Stomach smooth muscle (tissue), 2 donors: ENCODE data around the gene LONRF3.
"Not testable (repeated sequence)": the region's sequence is repeated elsewhere in the genome, so short reads cannot be mapped to it uniquely, and the experiment has no call there.

Experiments used
- H3K27ac ChIP-seq: one replicate; pipeline ENCODE4 v1.7.0; 2013; ENCODE audit warnings: mild to moderate bottlenecking, low read length, inconsistent platforms
- H3K27me3 ChIP-seq, 2 donors: one replicate each; pipeline ENCODE4 v1.7.0; 2013; ENCODE audit warnings: low read length in 2 of 2; ENCODE audit not compliant: insufficient read depth in 2 of 2, control insufficient read depth in 1 of 2
- H3K36me3 ChIP-seq, 2 donors: one replicate each; pipeline ENCODE4 v1.7.0; 2013; ENCODE audit warnings: low read length in 2 of 2; ENCODE audit not compliant: control insufficient read depth in 2 of 2, insufficient read depth in 2 of 2
- H3K4me1 ChIP-seq: one replicate; pipeline ENCODE4 v1.7.0; 2013; ENCODE audit warnings: low read length; ENCODE audit not compliant: control insufficient read depth, insufficient read depth
- H3K4me3 ChIP-seq, 2 donors: one replicate each; pipeline ENCODE4 v1.7.0; 2013; ENCODE audit warnings: low read length in 2 of 2
- H3K9ac ChIP-seq, 2 donors: one replicate each; pipeline ENCODE4 v1.7.0; 2013; ENCODE audit warnings: low read length in 2 of 2, mild to moderate bottlenecking in 1 of 2
- H3K9me3 ChIP-seq, 2 donors: one replicate each; pipeline ENCODE4 v1.7.0; 2013; ENCODE audit warnings: low read length in 2 of 2; ENCODE audit not compliant: control insufficient read depth in 2 of 2
- donor health status: healthy.
- donor health status: Pancreatic carcinoma.

LONRF3 gene

DNA sequence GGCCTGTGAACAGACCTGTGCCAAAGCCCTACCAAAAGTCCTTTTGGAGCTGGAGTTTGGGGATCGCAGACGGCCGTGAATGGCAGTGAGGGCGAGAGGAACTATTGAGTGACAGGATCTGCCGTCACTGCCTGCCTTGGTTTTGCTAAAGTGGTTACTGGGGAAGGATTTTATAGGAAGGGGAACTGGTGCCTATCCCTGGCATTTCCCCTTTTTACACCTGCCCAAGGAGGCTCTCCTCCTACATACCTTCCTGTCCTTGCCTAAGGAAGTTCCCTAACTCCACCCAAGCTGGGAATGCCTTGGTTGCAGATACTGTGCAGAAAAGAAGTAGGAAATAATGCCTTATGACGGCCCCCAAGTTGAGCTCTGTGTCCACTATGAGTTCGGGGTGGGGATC is 14.5 kb downstream of the LONRF3 start:
- H3K9me3 ChIP-seq, result no peaks in the 10 kb centered on the region
- peaks cover 7 to 13% of the 10 kb centered on the region in 2 donors for H3K36me3 ChIP-seq
- H3K27me3 ChIP-seq, result peaks cover 0 to 4% of the 10 kb centered on the region in 2 donors
- H3K4me3 ChIP-seq, result no peak overlapping the region
- no peak overlapping the region for H3K27ac ChIP-seq
- H3K9ac ChIP-seq, result no peak overlapping the region
- peaks cover 2% of the 10 kb centered on the region for H3K4me1 ChIP-seq

DNA sequence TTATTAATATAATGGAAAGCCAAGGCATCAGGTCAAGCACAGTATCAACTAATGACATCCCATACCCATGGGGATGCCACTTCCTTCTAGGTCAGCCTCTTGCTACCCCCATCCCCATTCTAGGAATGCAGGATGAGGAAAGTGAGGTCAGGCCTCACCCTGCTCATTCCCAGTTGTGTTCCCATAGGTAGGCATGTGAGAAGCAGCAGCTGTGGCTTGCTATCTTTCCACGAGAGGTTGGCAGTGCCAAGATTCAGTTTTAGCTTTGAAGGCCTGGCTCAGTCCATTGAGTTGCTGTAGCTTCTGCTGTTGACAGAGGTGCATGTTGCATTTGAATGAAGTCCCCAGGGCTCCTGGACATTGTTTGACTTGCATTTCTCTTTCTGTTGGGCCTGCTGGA is 15.5 kb downstream of the LONRF3 start:
- Histone ChIP-seq H3K36me3 (peaks cover 4 to 12% of the 10 kb centered on the region in 2 donors), H3K27me3 (peaks cover 0 to 4% of the 10 kb centered on the region in 2 donors), H3K27ac (no peak overlapping the region), H3K9ac (no peak overlapping the region), H3K4me1 (peaks cover 2% of the 10 kb centered on the region), H3K9me3 (no peaks in the 10 kb centered on the region), H3K4me3 (no peak overlapping the region)

DNA sequence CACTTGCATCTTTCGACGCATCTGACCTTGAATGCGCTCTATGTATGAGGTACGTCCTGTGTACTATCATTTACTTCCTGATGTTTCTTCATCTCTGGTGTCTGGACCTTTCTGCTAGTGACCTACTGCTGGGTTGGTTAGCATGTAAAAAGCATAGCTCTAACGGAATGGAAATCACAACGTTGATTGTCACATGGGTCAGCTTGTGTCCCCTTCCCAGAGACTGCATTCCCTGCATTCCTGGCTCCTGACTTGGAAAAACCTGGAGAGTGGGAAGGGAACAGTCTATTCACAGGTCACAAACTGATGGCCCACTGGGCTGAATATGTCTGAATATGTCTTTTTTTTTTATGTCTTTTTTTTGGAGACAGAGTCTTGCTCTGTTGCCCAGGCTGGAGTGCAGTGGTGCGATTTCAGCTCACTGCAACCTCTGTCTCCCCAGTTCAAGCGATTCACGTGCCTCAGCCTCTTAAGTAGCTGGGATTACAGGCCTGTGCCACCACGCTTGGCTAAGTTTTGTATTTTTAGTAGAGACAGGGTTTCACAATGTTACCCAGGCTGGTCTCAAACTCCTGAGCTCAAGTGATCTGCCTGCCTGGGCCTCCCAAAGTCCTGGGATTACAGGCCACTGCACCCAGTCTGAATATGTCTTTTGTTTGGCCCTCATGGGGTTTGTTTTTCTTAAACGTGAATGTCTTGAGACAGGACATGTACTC is 16.3 kb downstream of the LONRF3 start:
- peaks cover 4 to 12% of the 10 kb centered on the region in 2 donors for H3K36me3 ChIP-seq
- no peak overlapping the region for H3K4me3 ChIP-seq
- H3K9ac ChIP-seq, result no peak overlapping the region
- no peaks in the 10 kb centered on the region for H3K9me3 ChIP-seq
- H3K27ac ChIP-seq, result no peak overlapping the region
- H3K27me3 ChIP-seq, result peaks cover 0 to 4% of the 10 kb centered on the region in 2 donors
- peaks cover 2% of the 10 kb centered on the region for H3K4me1 ChIP-seq

GRCh38 chrX:118992441-118993121 is 18.2 kb downstream of the LONRF3 start:
- H3K4me3 ChIP-seq, H3K36me3 ChIP-seq, H3K27ac ChIP-seq: not testable (repeated sequence)

GRCh38 chrX:119003462-119003861 is 29.0 kb downstream of the LONRF3 start:
- Histone ChIP-seq H3K4me3 (no peak overlapping the region), H3K4me1 (no peaks in the 10 kb centered on the region), H3K9me3 (no peaks in the 10 kb centered on the region), H3K27me3 (no peaks in the 10 kb centered on the region), H3K36me3 (no peaks in the 10 kb centered on the region), H3K27ac (no peak overlapping the region), H3K9ac (no peak overlapping the region)

More at GRCh38 chrX:118992441-118993121, 18.2 kb downstream of the LONRF3 start:
- not testable (repeated sequence) for H3K27me3 ChIP-seq, H3K4me1 ChIP-seq, H3K9ac ChIP-seq, H3K9me3 ChIP-seq

GRCh38 chrX:119004920-119005524 is 30.6 kb downstream of the LONRF3 start:
- Histone ChIP-seq H3K4me1 (no peaks in the 10 kb centered on the region), H3K36me3 (peaks cover 3 to 6% of the 10 kb centered on the region in 2 donors), H3K9ac (no peak overlapping the region), H3K27me3 (peaks cover 0 to 4% of the 10 kb centered on the region in 2 donors), H3K4me3 (no peak overlapping the region), H3K27ac (no peak overlapping the region), H3K9me3 (no peaks in the 10 kb centered on the region)

DNA sequence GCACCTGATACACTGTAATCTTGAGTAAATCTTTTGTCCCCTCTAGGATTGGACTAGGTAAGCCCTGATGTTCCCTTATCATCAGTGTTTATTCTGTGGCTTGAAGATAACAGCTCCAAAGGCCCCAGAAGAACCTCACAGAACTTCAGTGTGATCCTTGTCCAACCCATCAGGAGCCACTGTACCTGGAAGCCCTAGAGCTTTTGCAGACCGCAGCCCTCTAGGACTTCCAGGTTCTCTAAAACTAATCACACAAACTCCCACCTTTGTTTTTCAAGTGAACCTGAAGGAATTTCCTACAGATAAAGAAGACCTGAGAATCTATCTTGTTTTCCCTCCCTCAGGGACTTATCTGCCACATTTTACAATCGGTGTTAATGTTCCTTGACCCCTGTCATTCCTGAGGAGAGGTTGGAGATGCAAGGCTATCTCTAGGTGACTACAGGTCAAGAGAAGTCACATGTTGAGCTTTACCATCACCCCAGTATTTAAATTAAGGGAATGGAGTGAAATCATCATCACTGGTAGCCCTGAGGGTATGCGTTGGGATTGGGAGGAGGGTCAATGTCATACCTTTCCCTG is 32.9 kb downstream of the LONRF3 start:
- H3K9me3 ChIP-seq, result no peaks in the 10 kb centered on the region
- peaks cover 7 to 17% of the 10 kb centered on the region in 2 donors for H3K36me3 ChIP-seq
- H3K27ac ChIP-seq, result no peak overlapping the region
- H3K9ac ChIP-seq, result no peak overlapping the region
- H3K4me1 ChIP-seq, result no peaks in the 10 kb centered on the region
- H3K27me3 ChIP-seq, result peaks cover 0 to 6% of the 10 kb centered on the region in 2 donors
- H3K4me3 ChIP-seq, result no peak overlapping the region

- Histone ChIP-seq H3K27ac (no peak overlapping the region), H3K4me3 (no peak overlapping the region), H3K9me3 (no peaks in the 10 kb centered on the region), H3K4me1 (no peaks in the 10 kb centered on the region), H3K36me3 (peaks cover 12 to 24% of the 10 kb centered on the region in 2 donors), H3K27me3 (peaks cover 0 to 6% of the 10 kb centered on the region in 2 donors), H3K9ac (no peak overlapping the region)
Measured at GRCh38 chrX:119008110-119008744, 33.8 kb downstream of the LONRF3 start.

GRCh38 chrX:119009071-119009470 is 34.7 kb downstream of the LONRF3 start:
- Histone ChIP-seq H3K9me3 (no peaks in the 10 kb centered on the region), H3K36me3 (peaks cover 16 to 24% of the 10 kb centered on the region in 2 donors), H3K9ac (no peak overlapping the region), H3K27ac (no peak overlapping the region), H3K27me3 (peaks cover 0 to 6% of the 10 kb centered on the region in 2 donors), H3K4me1 (no peaks in the 10 kb centered on the region), H3K4me3 (no peak overlapping the region)

- peaks cover 18 to 24% of the 10 kb centered on the region in 2 donors for H3K36me3 ChIP-seq
- H3K4me3 ChIP-seq, result no peak overlapping the region
- no peak overlapping the region for H3K9ac ChIP-seq
- H3K4me1 ChIP-seq, result no peaks in the 10 kb centered on the region
- peaks cover 0 to 6% of the 10 kb centered on the region in 2 donors for H3K27me3 ChIP-seq
- no peak overlapping the region for H3K27ac ChIP-seq
- H3K9me3 ChIP-seq, result no peaks in the 10 kb centered on the region
Measured at GRCh38 chrX:119010491-119010890, 36.1 kb downstream of the LONRF3 start.
